Endothelial cell of umbilical vein (primary cell): ENCODE results near the gene SMIM17. TPM values are rescaled to one million over a fixed set of nuclear protein-coding genes. Genes with fewer than 3 reads are reported as not detected.

Experiments
- BruUV-seq: library from RNA; stranded (reverse); fragments of 400-500 nt; replicated peaks from 2 replicates; lab custom pipeline; 2021; lab: Mats Ljungman, UMichigan
- CTCF ChIA-PET: fragments of 300-600, 350-600 bp; sonication (Branson Sonifier 250); formaldehyde crosslinking; loops from one replicate; lab custom pipeline; 2021; ENCODE audit warnings: antibody characterized with exemption, inconsistent platforms; lab: Charles Lee
- POLR2A ChIA-PET: fragments of 300-600, 350-600 bp; sonication (Branson Sonifier 250); formaldehyde crosslinking; loops from one replicate; lab custom pipeline; 2021; ENCODE audit warnings: antibody characterized with exemption, inconsistent platforms; lab: Charles Lee
- DNase-seq: peaks from one replicate; pipeline ENCODE4 v3.0.0-alpha.2; 2011; ENCODE audit warnings: low read depth, low spot score
- FAIRE-seq: peaks from 2 replicates; lab custom pipeline; 2011; peaks lifted over from hg19 to GRCh38; lab: Jason Lieb, UNC
- H2AFZ ChIP-seq: 2 replicates; pipeline ENCODE4 v1.6.0; 2012; ENCODE audit warnings: low read depth, low read length, control low read depth, inconsistent platforms
- H3K27ac ChIP-seq: 2 replicates; pipeline ENCODE4 v1.5.1; 2011; ENCODE audit warnings: low read depth, mild to moderate bottlenecking, control low read depth, low read length, moderate library complexity; ENCODE audit not compliant: insufficient read depth
- H3K27me3 ChIP-seq, 2 experiments: 2 replicates each; pipeline versions ENCODE4 v1.6.0 to v1.6.1; 2011; ENCODE audit warnings: low read length in 2 of 2, mixed read lengths in 1 of 2; ENCODE audit not compliant: control insufficient read depth in 2 of 2, insufficient read depth in 2 of 2
- H3K36me3 ChIP-seq, 2 experiments: 2 replicates in 1 of 2; 3 replicates in 1 of 2; pipeline ENCODE4 v1.5.1; 2011; ENCODE audit warnings: low read length in 2 of 2, mild to moderate bottlenecking in 1 of 2, moderate library complexity in 1 of 2; ENCODE audit not compliant: control insufficient read depth in 2 of 2, insufficient read depth in 2 of 2; ENCODE audit errors: extremely low read depth in 1 of 2
- H3K4me1 ChIP-seq: 3 replicates; pipeline ENCODE4 v1.5.1; 2011; ENCODE audit warnings: mild to moderate bottlenecking, low read length; ENCODE audit not compliant: control insufficient read depth, insufficient read depth; ENCODE audit errors: extremely low read depth
- H3K4me2 ChIP-seq: 2 replicates; pipeline ENCODE4 v1.6.1; 2011; ENCODE audit warnings: low read length, control low read depth, mixed read lengths; ENCODE audit not compliant: insufficient read depth
- H3K4me3 ChIP-seq, 3 experiments: fragments of 200-600 bp in 1 of 3; sonication (generic), shearing (Covaris generic) in 1 of 3; replicated peaks in 1 of 3; 2 replicates each; pipeline ENCODE4 v1.5.1; 2011 to 2016; ENCODE audit warnings: control low read depth in 3 of 3, low read length in 3 of 3, mild to moderate bottlenecking in 2 of 3, inconsistent platforms in 1 of 3, low read depth in 1 of 3, moderate library complexity in 1 of 3; ENCODE audit not compliant: insufficient read depth in 1 of 3
- H3K79me2 ChIP-seq: 2 replicates; pipeline ENCODE4 v1.6.0; 2012; ENCODE audit warnings: low read length, inconsistent platforms; ENCODE audit not compliant: control insufficient read depth, insufficient read depth
- H3K9ac ChIP-seq: replicated peaks from 2 replicates; pipeline ENCODE3; 2011; ENCODE audit warnings: low read length, control low read depth; ENCODE audit not compliant: insufficient read depth; ENCODE audit errors: extremely low read depth
- H3K9me1 ChIP-seq: replicated peaks from 3 replicates; pipeline ENCODE4 v1.6.0; 2011; ENCODE audit warnings: mild to moderate bottlenecking, low read length; ENCODE audit not compliant: control insufficient read depth, insufficient read depth; ENCODE audit errors: extremely low read depth
- H3K9me3 ChIP-seq: replicated peaks from 2 replicates; pipeline ENCODE4 v1.5.1; 2012; ENCODE audit warnings: low read length, inconsistent platforms; ENCODE audit not compliant: control insufficient read depth, insufficient read depth
- H4K20me1 ChIP-seq: replicated peaks from 2 replicates; pipeline ENCODE3; 2011; ENCODE audit warnings: mild to moderate bottlenecking, low read length; ENCODE audit not compliant: control insufficient read depth, insufficient read depth; ENCODE audit errors: extremely low read depth
- CTCF ChIP-seq, 2 donors: IDR thresholded peaks; 1 replicate in 1 of 2; 2 replicates in 1 of 2; pipeline ENCODE4 v1.5.1; 2011; ENCODE audit warnings: low read length in 2 of 2, mild to moderate bottlenecking in 2 of 2, moderate library complexity in 2 of 2, control low read depth in 1 of 2, inconsistent platforms in 1 of 2, low read depth in 1 of 2; ENCODE audit not compliant: insufficient read depth in 1 of 2; ENCODE audit errors: extremely low read depth in 1 of 2
- EZH2 ChIP-seq: IDR thresholded peaks from 2 replicates; pipeline ENCODE4 v1.6.1; 2012; ENCODE audit warnings: borderline replicate concordance, low read depth, mild to moderate bottlenecking, moderate library complexity, low read length, inconsistent platforms; ENCODE audit not compliant: severe bottlenecking
- FOS ChIP-seq: IDR thresholded peaks from 2 replicates; pipeline ENCODE4 v1.6.1; 2011; ENCODE audit warnings: mild to moderate bottlenecking, low read length, moderate library complexity, borderline replicate concordance; ENCODE audit not compliant: insufficient read depth
- GATA2 ChIP-seq: IDR thresholded peaks from 2 replicates; pipeline ENCODE4 v1.7.0; 2011; ENCODE audit warnings: low read depth, mild to moderate bottlenecking, moderate library complexity, mixed read lengths, low read length; ENCODE audit not compliant: insufficient read length, insufficient read depth
- JUN ChIP-seq: IDR thresholded peaks from 2 replicates; pipeline ENCODE4 v1.6.1; 2011; ENCODE audit warnings: borderline replicate concordance, low read depth; ENCODE audit not compliant: insufficient read length, insufficient read depth
- MAX ChIP-seq: IDR thresholded peaks from 2 replicates; pipeline ENCODE4 v1.6.1; 2011; ENCODE audit not compliant: insufficient read depth, insufficient read length
- MYC ChIP-seq: IDR thresholded peaks from one replicate; pipeline ENCODE4 v1.6.1; 2011; ENCODE audit warnings: mild to moderate bottlenecking, low read depth, low read length
- POLR2A ChIP-seq: IDR thresholded peaks from 2 replicates; pipeline ENCODE4 v1.6.1; 2012; ENCODE audit warnings: low read depth, mild to moderate bottlenecking, control low read depth, low read length
- POLR2AphosphoS5 ChIP-seq: IDR thresholded peaks from 2 replicates; pipeline ENCODE4 v1.6.1; 2012; ENCODE audit warnings: low read depth, mild to moderate bottlenecking, control low read depth, low read length, moderate library complexity; ENCODE audit not compliant: insufficient read depth
- dilution Hi-C: fragments of 300-500 bp; cut with MboI; formaldehyde crosslinking; loops from one replicate; pipeline ENCODE4 v1.15.0; 2019; ENCODE audit warnings: low sequenced_read_pairs; ENCODE audit not compliant: extremely low pct_ligation_motif_present
- intact Hi-C: fragments of 100-400 bp; cut with micrococcal nuclease; formaldehyde crosslinking; loops from one replicate; pipeline ENCODE4 v1.10.0; 2022
- polyA plus RNA-seq, 4 experiments: library from polyadenylated mRNA; depleted of rRNA in 3 of 4; stranded (reverse) in 3 of 4; unstranded in 1 of 4; fragments of >200 nt; gene quantifications; 2 replicates each; pipeline versions ENCODE4 v1.2.1 to v1.2.3, GENCODE V29; 2011 to 2012; ENCODE audit warnings: missing spikeins in 1 of 4
- total RNA-seq: library from RNA; stranded (reverse); gene quantifications from 2 replicates; pipeline ENCODE4 v1.2.3, GENCODE V29; 2021

SMIM17 gene
- total and polyA plus RNA-seq, 2 donors (not counting 3 experiments of a cell fraction or from before 2014, with no cell fraction given) = 0.10 to 1.4 TPM

GRCh38 chr19:56595548-56595899, 47.4 kb upstream of the SMIM17 start:
- Histone ChIP-seq H3K9ac (peak overlapping the region; percentile 32), H2AFZ (peak overlapping the region; percentile 57), H3K36me3 (no peaks in the 10 kb centered on the region), H3K4me3 (peak overlapping the region; percentile 28 to 94 (median 67)), H3K27ac (no peak overlapping the region), H3K79me2 (peaks cover 15% of the 10 kb centered on the region), H4K20me1 (no peaks in the 10 kb centered on the region), H3K9me3 (no peaks in the 10 kb centered on the region), H3K4me1 (peaks cover 9% of the 10 kb centered on the region), H3K9me1 (no peaks in the 10 kb centered on the region), H3K4me2 (peak overlapping the region; percentile 48), H3K27me3 (no peaks in the 10 kb centered on the region)
- intact Hi-C loops (loop anchor here (1.0 to 2.0 kb wide), 2 partner anchors 28 to 57 kb away; partner anchors contain the start of genes ZFP28 and ZNF470), dilution Hi-C loops (no loop called here)
- POLR2A ChIA-PET = no interaction called here
- BruUV-seq = no TSS peak
- no peak for TF ChIP-seq EZH2
- TF ChIP-seq MYC = no peak
- TF ChIP-seq FOS = no peak
- no peak for TF ChIP-seq MAX
- no peak for TF ChIP-seq CTCF (IDR thresholded peaks at IDR 0.05; ENCODE audit: extremely low read depth in 1 of 2, insufficient read depth in 1 of 2, low read depth in 1 of 2, low read length in 2 of 2)
- TF ChIP-seq POLR2AphosphoS5 = no peak
- no peak for TF ChIP-seq POLR2A
- TF ChIP-seq GATA2 = no peak
- no peak for TF ChIP-seq JUN
- CTCF ChIA-PET = interaction anchor here (0.6 to 1.1 kb wide), 3 partner anchors 25 to 211 kb away, joined by 3 read pairs; partner anchors contain the start of gene ZNF583
- no peak for FAIRE-seq
- DNase-seq = no peak
